ENCODE results near the gene RPS5. TPM values are rescaled to one million over a fixed set of nuclear protein-coding genes. Genes with fewer than 3 reads are reported as not detected.
A peak's percentile ranks its signal among the peaks of the same experiment; 100 is the strongest.
"Not testable (repeated sequence)": the region's sequence is repeated elsewhere in the genome, so short reads cannot be mapped to it uniquely, and the experiment has no call there.

Gene RPS5
- total RNA-seq, 1 experiment from 2014 or later, result 1,079 TPM

DNA sequence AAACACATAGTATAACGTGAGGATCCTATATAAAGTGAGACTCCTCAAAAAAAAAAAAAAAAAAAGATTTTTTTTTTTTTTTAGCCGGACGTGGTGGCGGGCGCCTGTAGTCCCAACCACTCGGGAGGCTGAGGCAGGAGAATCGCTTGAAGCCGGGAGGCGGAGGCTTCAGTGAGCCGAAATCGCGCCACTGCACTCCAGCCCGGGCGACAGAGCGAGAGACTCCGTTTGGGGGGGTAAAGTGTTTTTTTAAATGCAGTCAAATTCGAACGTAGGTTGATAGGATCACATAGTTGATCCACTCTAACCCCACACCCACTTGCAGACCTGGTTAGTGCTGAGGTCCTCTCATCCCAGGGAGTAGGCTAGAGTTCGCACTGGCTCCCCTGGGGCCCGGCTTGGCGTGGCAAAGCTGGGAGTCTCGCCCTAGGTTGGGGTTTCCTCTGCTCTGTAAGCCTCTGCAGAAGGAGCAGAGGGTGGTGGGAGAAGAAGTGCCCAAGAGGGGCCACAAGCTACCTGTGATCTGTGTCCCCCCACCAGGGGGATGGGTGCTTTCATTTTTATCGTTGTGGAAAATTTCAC is 14.9 kb downstream of the RPS5 start:
- Mint-ChIP-seq H3K27me3 (ENCODE audit: unreplicated experiment) (no peaks in the 10 kb centered on the region), H3K4me1 (ENCODE audit: low read depth, unreplicated experiment) (peaks cover 26% of the 10 kb centered on the region), H3K27ac (ENCODE audit: unreplicated experiment) (peak overlapping the region; percentile 99), H3K9me3 (ENCODE audit: low read depth, unreplicated experiment) (no peaks in the 10 kb centered on the region), H3K4me3 (ENCODE audit: low read depth, unreplicated experiment) (peak overlapping the region; percentile 100), H3K36me3 (ENCODE audit: insufficient read depth, unreplicated experiment) (peaks cover 39% of the 10 kb centered on the region)
- no peak for TF ChIP-seq CTCF (IDR thresholded peaks at IDR 0.05; ENCODE audit: unreplicated experiment)
- no peak for DNase-seq
- intact Hi-C loops (cut with micrococcal nuclease; ENCODE audit: unreplicated experiment), result loop anchor here (10.0 kb wide), 1 partner anchor 217 kb away; the partner anchor contains the start of gene ZNF274
- BruUV-seq (replicated peaks), result no TSS peak
- CTCF ChIA-PET, result no interaction called here

DNA sequence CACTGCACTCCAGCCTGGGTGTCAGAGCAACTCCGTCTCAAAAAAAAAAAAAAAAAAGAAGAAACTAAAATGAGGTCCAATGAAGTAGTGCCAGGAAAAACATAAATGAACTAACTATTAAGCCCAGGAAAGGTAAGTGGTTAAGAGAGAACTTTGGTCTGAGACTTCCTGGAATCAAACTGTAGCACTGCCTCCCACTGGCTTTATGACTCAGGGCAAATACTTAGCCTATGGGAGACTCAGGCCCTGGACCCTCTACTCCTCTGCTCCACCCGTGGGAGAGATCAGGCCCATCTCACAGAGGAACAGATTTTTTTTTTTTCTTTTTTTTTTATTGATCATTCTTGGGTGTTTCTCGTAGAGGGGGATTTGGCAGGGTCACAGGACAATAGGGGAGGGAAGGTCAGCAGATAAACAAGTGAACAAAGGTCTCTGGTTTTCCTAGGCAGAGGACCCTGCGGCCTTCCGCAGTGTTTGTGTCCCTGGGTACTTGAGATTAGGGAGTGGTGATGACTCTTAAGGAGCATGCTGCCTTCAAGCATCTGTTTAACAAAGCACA is 16.9 kb downstream of the RPS5 start:
- intact Hi-C loops (cut with micrococcal nuclease; ENCODE audit: unreplicated experiment), result loop anchor here (10.0 kb wide), 1 partner anchor 219 kb away; the partner anchor contains the start of gene ZNF274
- peaks cover 39% of the 10 kb centered on the region for H3K4me1 Mint-ChIP-seq (ENCODE audit: low read depth, unreplicated experiment)
- CTCF ChIA-PET; H3K9me3 Mint-ChIP-seq (ENCODE audit: low read depth, unreplicated experiment); H3K27me3 Mint-ChIP-seq (ENCODE audit: unreplicated experiment); DNase-seq; H3K4me3 Mint-ChIP-seq (ENCODE audit: low read depth, unreplicated experiment); H3K27ac Mint-ChIP-seq (ENCODE audit: unreplicated experiment); BruUV-seq (replicated peaks): not testable (repeated sequence)
- peaks cover 48% of the 10 kb centered on the region for H3K36me3 Mint-ChIP-seq (ENCODE audit: insufficient read depth, unreplicated experiment)

GRCh38 chr19:58406818-58407657 is 20.0 kb downstream of the RPS5 start:
- DNase-seq, result peak; percentile 27
- intact Hi-C loops (cut with micrococcal nuclease; ENCODE audit: unreplicated experiment), result loop anchor here (5.0 to 10.0 kb wide), 2 partner anchors 45 to 222 kb away; partner anchors contain the start of genes ZNF274 and ZNF324B
- peak overlapping the region; percentile 83 for H3K4me3 Mint-ChIP-seq (ENCODE audit: low read depth, unreplicated experiment)
- no peaks in the 10 kb centered on the region for H3K9me3 Mint-ChIP-seq (ENCODE audit: low read depth, unreplicated experiment)
- no TSS peak for BruUV-seq (replicated peaks)
- peaks cover 36% of the 10 kb centered on the region for H3K4me1 Mint-ChIP-seq (ENCODE audit: low read depth, unreplicated experiment)
- peak; percentile 42 for TF ChIP-seq CTCF (IDR thresholded peaks at IDR 0.05; ENCODE audit: unreplicated experiment)
- H3K36me3 Mint-ChIP-seq (ENCODE audit: insufficient read depth, unreplicated experiment), result peaks cover 40% of the 10 kb centered on the region
- peak overlapping the region; percentile 92 for H3K27ac Mint-ChIP-seq (ENCODE audit: unreplicated experiment)
- H3K27me3 Mint-ChIP-seq (ENCODE audit: unreplicated experiment), result no peaks in the 10 kb centered on the region
- CTCF ChIA-PET, result no interaction called here

DNA sequence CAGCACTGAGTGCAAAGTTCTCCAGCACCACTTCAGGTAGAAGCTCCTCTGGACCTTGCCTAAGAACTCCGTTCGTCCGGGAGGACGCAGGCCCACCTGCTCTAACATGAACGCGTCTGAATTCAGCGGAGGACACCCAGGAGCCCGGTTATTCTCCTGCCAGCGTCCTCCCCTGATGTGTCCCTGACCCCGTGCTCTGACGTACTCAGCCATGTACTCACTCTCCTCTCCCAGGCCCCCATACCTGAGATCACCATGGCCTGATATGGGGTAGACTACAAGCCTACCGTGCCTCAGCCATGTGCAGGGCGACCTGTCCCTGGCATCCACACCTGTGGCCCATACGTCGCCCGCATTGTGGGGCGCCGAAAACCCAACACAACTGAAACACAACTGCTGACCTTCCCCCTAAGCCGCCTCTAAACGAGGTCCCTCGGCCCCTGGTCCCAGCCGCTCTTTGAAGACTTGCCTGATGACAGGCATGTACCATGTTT is 20.6 kb downstream of the RPS5 start:
- TF ChIP-seq CTCF (IDR thresholded peaks at IDR 0.05; ENCODE audit: unreplicated experiment), result no peak
- Mint-ChIP-seq H3K4me3 (ENCODE audit: low read depth, unreplicated experiment) (peak overlapping the region; percentile 83), H3K9me3 (ENCODE audit: low read depth, unreplicated experiment) (no peaks in the 10 kb centered on the region), H3K27ac (ENCODE audit: unreplicated experiment) (peak overlapping the region; percentile 92), H3K36me3 (ENCODE audit: insufficient read depth, unreplicated experiment) (peaks cover 35% of the 10 kb centered on the region), H3K27me3 (ENCODE audit: unreplicated experiment) (no peaks in the 10 kb centered on the region), H3K4me1 (ENCODE audit: low read depth, unreplicated experiment) (peaks cover 36% of the 10 kb centered on the region)
- BruUV-seq (replicated peaks), result TSS peak; percentile 82
- CTCF ChIA-PET, result no interaction called here
- intact Hi-C loops (cut with micrococcal nuclease; ENCODE audit: unreplicated experiment), result loop anchor here (5.0 to 10.0 kb wide), 2 partner anchors 45 to 223 kb away; partner anchors contain the start of genes ZNF274 and ZNF324B
- DNase-seq, result peak; percentile 21

Measured in Calu3 (cell line).